Psoas muscle (tissue), 8 donors: ENCODE data around the gene RBBP8. TPM values are rescaled to one million over a fixed set of nuclear protein-coding genes. Genes with fewer than 3 reads are reported as not detected.

Experiments
- ATAC-seq, 4 donors: fragments of 200-7000 bp; cut with Tn5 transposase; one replicate each; pipeline ENCODE4 v1.9.1; 2020; ENCODE audit warnings: moderate library complexity in 3 of 4, mild to moderate bottlenecking in 2 of 4
- DNase-seq, 2 donors: peaks; one replicate each; pipeline ENCODE4 v3.0.0-alpha.2; 2020
- H3K27ac ChIP-seq: fragments of 200-600 bp; one replicate; pipeline ENCODE4 v1.8.0; 2022
- H3K27me3 ChIP-seq, 3 donors: fragments of 200-600 bp in 1 of 3; one replicate each; pipeline versions ENCODE4 v1.6.1 to v1.8.0; 2013 to 2022; ENCODE audit warnings: low read length in 2 of 3, mild to moderate bottlenecking in 2 of 3, moderate library complexity in 1 of 3; ENCODE audit not compliant: insufficient read depth in 3 of 3
- H3K36me3 ChIP-seq, 2 donors: fragments of 200-600 bp in 1 of 2; one replicate each; pipeline versions ENCODE4 v1.6.1 to v1.8.0; 2013 to 2022; ENCODE audit warnings: low read depth in 1 of 2, mild to moderate bottlenecking in 1 of 2, moderate library complexity in 1 of 2; ENCODE audit not compliant: insufficient read depth in 1 of 2
- H3K4me1 ChIP-seq: fragments of 200-600 bp; one replicate; pipeline ENCODE4 v1.8.0; 2022
- H3K4me3 ChIP-seq: fragments of 200-600 bp; one replicate; pipeline ENCODE4 v1.8.0; 2022; ENCODE audit warnings: mild to moderate bottlenecking
- H3K9me3 ChIP-seq: fragments of 200-600 bp; one replicate; pipeline ENCODE4 v1.8.0; 2022
- WGBS, 3 donors: extraction: QIAGEN DNeasy Blood & Tissue Kit; methylation state at CpG; one replicate each; pipeline versions ENCODE4 v1.1.6 to v1.1.7; 2013; 5-methylcytosine and 5-hydroxymethylcytosine counted together
- intact Hi-C, 2 donors: fragments of 100-400 bp; cut with DNase I; formaldehyde crosslinking; loops; one replicate each; pipeline versions ENCODE4 v1.11.0 to v1.14.2; 2022
- polyA plus RNA-seq, 3 donors: library from polyadenylated mRNA; stranded (reverse); fragments of 200-250 nt; gene quantifications; one replicate each; pipeline ENCODE4 v1.2.3, GENCODE V29; 2013
- total RNA-seq, 4 donors: library from RNA; stranded (reverse); fragmentation: NEBNext Ultra II Directional in 2 of 4; extraction: Animal tissue kit (Norgen Biotek cat#: 25700) in 2 of 4; gene quantifications; one replicate each; pipeline versions ENCODE4 v1.2.1 to v1.2.4, GENCODE V29; 2021 to 2023
- TF ChIP-seq, protein P1 (sequence below): fragments of 200-600 bp; IDR thresholded peaks from one replicate; pipeline ENCODE4 v1.8.0; 2022; ENCODE audit warnings: antibody characterized with exemption
- donor health status: healthy with polysubstance abuse.
- donor health status: DM: no; HTN: no; CAD: no; lungs with moderate emphysema.
- donor health status: Bipolar disorder and iron deficiency.
- donor health status: healthy.
- donor health status: DM: yes; HTN: yes; CAD: no.
- donor health status: DM: no; HTN: no; CAD: no.
- donor health status: DM: no; HTN: no; CAD: no.
- donor health status: DM: yes; HTN: yes; CAD: no.

Gene RBBP8
- total and polyA plus RNA-seq, 7 donors = 2.0 to 6.6 (median 2.8) TPM

DNA sequence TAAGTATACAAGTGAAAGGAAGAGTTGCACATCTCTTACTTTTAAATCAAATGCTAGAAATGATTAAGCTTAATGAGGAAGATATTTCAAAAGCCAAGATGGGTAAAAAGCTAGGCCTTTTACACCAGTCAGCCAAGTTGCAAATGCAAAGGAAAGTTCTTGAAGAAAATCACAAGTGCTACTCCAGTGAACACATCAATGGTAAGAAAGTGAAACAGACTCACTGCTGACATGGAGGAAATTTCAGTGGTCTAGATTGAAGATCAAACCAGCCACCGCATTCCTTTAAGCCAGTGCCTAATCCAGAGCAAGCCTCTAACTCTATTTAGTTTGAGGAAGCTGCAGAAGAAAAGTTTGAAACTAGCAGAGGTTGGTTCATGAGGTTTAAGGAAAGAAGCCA is 79.1 kb downstream of the RBBP8 start:
- intact Hi-C loops = no loop called here
- Histone ChIP-seq H3K4me1 (no peaks in the 10 kb centered on the region), H3K9me3 (no peaks in the 10 kb centered on the region), H3K27me3 (no peaks in the 10 kb centered on the region), H3K36me3 (no peaks in the 10 kb centered on the region), H3K4me3 (no peak overlapping the region), H3K27ac (no peak overlapping the region)
- TF ChIP-seq, protein P1, sequence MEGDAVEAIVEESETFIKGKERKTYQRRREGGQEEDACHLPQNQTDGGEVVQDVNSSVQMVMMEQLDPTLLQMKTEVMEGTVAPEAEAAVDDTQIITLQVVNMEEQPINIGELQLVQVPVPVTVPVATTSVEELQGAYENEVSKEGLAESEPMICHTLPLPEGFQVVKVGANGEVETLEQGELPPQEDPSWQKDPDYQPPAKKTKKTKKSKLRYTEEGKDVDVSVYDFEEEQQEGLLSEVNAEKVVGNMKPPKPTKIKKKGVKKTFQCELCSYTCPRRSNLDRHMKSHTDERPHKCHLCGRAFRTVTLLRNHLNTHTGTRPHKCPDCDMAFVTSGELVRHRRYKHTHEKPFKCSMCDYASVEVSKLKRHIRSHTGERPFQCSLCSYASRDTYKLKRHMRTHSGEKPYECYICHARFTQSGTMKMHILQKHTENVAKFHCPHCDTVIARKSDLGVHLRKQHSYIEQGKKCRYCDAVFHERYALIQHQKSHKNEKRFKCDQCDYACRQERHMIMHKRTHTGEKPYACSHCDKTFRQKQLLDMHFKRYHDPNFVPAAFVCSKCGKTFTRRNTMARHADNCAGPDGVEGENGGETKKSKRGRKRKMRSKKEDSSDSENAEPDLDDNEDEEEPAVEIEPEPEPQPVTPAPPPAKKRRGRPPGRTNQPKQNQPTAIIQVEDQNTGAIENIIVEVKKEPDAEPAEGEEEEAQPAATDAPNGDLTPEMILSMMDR = no peak
- DNase-seq (no peak), ATAC-seq (no peak)
- 96 to 100% (median 100%) methylated on average over 1 of the region's 1 CpG for WGBS, 3 donors

DNA sequence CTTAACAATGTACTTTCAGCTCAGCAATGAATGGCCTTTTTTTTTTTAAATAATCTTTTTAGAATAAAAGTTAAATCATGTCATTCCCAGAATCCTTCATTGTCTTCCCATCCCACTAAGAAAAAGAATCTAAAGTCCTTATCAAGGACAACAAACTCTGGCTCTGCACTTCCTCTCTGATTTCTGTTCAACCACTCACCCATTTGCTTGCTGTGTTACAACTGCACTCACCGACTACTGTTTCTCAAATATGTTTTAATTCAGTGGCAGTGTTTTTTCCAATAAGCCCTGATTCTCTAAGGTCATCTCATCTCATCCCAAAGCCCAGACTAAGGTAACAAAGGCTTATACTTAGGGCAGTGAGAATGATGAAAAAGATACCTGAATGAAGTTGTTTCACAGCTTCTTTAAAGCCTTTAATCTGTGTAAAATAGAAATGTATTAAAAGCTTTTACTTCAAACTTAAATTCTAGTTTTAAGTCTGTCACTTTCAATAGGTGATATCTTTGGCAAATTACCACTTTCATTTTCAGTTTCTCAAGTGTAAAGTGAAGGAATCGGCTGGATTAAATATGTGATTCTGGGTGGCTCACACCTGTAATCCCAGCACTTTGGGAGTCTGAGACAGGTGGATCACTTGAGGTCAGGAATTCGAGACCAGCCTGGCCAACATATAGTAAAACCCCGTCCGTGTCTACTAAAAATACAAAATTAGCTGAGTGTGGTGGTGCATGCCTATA is 87.6 kb downstream of the RBBP8 start:
- Histone ChIP-seq H3K27ac (no peak overlapping the region), H3K4me3 (no peak overlapping the region), H3K4me1 (no peaks in the 10 kb centered on the region), H3K9me3 (no peaks in the 10 kb centered on the region), H3K27me3 (no peaks in the 10 kb centered on the region), H3K36me3 (no peaks in the 10 kb centered on the region)
- TF ChIP-seq, protein P1 = no peak
- intact Hi-C loops = no loop called here
- 81 to 86% (median 85%) methylated on average over 5 of the region's 5 CpGs for WGBS, 3 donors
- no peak for ATAC-seq
- no peak for DNase-seq

DNA sequence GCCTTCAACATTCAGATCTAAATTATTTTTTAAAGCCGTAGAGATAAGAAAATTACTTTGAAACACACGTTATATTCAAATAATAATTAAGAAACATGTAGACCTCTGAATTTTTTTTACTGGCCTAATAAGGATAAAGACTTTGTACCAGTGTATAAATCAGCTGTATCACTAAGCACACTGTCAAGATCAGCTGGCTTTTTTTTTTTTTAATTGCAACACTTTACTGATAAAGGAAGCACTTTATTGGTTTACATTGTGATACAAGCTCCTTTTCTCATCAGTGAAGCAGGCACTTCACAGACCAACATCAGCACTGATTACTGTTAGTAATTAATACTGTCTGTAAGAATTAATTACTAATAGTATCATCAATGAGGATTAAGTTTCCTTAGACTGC is 88.5 kb downstream of the RBBP8 start:
- TF ChIP-seq, protein P1 = no peak
- H3K27ac ChIP-seq = no peak overlapping the region
- intact Hi-C loops = no loop called here
- no peaks in the 10 kb centered on the region for H3K4me1 ChIP-seq
- no peaks in the 10 kb centered on the region for H3K36me3 ChIP-seq
- ATAC-seq = no peak
- H3K4me3 ChIP-seq = no peak overlapping the region
- no peaks in the 10 kb centered on the region for H3K9me3 ChIP-seq
- 96 to 99% (median 96%) methylated on average over 2 of the region's 2 CpGs for WGBS, 3 donors
- H3K27me3 ChIP-seq = no peaks in the 10 kb centered on the region
- no peak for DNase-seq

DNA sequence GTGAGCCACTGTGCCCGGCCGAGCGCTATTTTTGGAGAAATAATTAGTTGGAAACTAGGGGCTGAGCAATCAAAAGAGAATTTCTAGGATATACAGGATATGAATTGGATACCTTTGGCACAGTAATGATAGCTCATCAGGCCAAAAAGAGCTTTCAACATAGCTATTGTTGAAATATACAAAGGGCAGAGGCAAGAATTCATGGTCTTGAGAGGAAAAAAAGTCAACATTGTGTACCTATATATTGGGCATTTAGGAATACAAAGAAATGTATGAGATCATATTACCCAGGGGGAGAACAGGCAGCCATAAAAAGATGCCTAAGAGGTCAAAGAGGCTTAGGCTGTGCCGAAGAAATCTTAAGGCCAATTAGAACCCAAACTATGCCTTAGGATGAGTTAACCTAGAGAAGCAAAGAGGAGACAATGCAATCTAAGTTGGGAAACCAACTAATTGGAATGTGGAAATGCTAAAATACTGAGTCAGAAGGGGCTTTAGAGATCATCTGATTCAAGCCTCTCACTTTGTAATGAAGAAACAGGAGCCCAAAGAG is 99.0 kb downstream of the RBBP8 start:
- Histone ChIP-seq H3K4me3 (no peak overlapping the region), H3K27me3 (no peaks in the 10 kb centered on the region), H3K4me1 (no peaks in the 10 kb centered on the region), H3K9me3 (no peaks in the 10 kb centered on the region), H3K36me3 (no peaks in the 10 kb centered on the region), H3K27ac (no peak overlapping the region)
- ATAC-seq = no peak
- no peak for DNase-seq
- TF ChIP-seq, protein P1 = no peak
- intact Hi-C loops = no loop called here
- WGBS, 3 donors = 58 to 67% (median 66%) methylated on average over 4 of the region's 4 CpGs
